WTC11 (cell line): ENCODE results near the gene TMEM54. TPM values are rescaled to one million over a fixed set of nuclear protein-coding genes. Genes with fewer than 3 reads are reported as not detected.

Experiments used
- ATAC-seq: fragments of 200-7000 bp; cut with Tn5 transposase; 2 replicates; pipeline ENCODE4 v1.10.0; 2021; ENCODE audit warnings: mild to moderate bottlenecking, moderate library complexity
- CTCF ChIA-PET: fragments of 300-600 bp; sonication (Branson Sonifier 250); formaldehyde crosslinking; loops from one replicate; lab custom pipeline; 2021; ENCODE audit warnings: antibody characterized with exemption; lab: Charles Lee
- POLR2A ChIA-PET: fragments of 350-600 bp; sonication (Branson Sonifier 250); formaldehyde crosslinking; loops from one replicate; lab custom pipeline; 2021; ENCODE audit warnings: antibody characterized with exemption; lab: Charles Lee
- DNase-seq: peaks from one replicate; pipeline ENCODE4 v3.0.0; 2021; ENCODE audit warnings: low spot score
- H3K27ac Mint-ChIP-seq: 2 replicates; pipeline ENCODE4 v1.8.0; 2021; ENCODE audit warnings: mixed read lengths
- H3K27me3 Mint-ChIP-seq: 2 replicates; pipeline ENCODE4 v1.8.0; 2021; ENCODE audit warnings: low read depth, mild to moderate bottlenecking, moderate library complexity, mixed read lengths
- H3K36me3 Mint-ChIP-seq: 2 replicates; pipeline ENCODE4 v1.8.0; 2021; ENCODE audit warnings: mixed read lengths
- H3K4me1 Mint-ChIP-seq: 2 replicates; pipeline ENCODE4 v1.8.0; 2022; ENCODE audit warnings: mixed read lengths
- H3K4me3 Mint-ChIP-seq: 2 replicates; pipeline ENCODE4 v1.8.0; 2021; ENCODE audit warnings: mild to moderate bottlenecking, moderate library complexity, mixed read lengths
- H3K9me3 Mint-ChIP-seq: 2 replicates; pipeline ENCODE4 v1.8.0; 2021; ENCODE audit warnings: mixed read lengths
- ELF4 ChIP-seq: sonication (generic); formaldehyde crosslinking; IDR thresholded peaks from 2 replicates; pipeline ENCODE4 v1.8.1; 2022; ENCODE audit warnings: low read depth, mild to moderate bottlenecking, moderate library complexity, missing genetic modification reagents
- FOXP1 ChIP-seq: sonication (generic); formaldehyde crosslinking; IDR thresholded peaks from 2 replicates; pipeline ENCODE4 v1.8.0; 2022; ENCODE audit warnings: missing genetic modification reagents, mild to moderate bottlenecking, moderate library complexity, borderline replicate concordance
- GRHL2 ChIP-seq: fragments of 250-450 bp; sonication (Bioruptor Pico); IDR thresholded peaks from 2 replicates; pipeline ENCODE4 v1.8.0; 2022; ENCODE audit warnings: mild to moderate bottlenecking, moderate library complexity; ENCODE audit not compliant: insufficient replicate concordance, severe bottlenecking
- JUN ChIP-seq: sonication (generic); formaldehyde crosslinking; IDR thresholded peaks from 2 replicates; pipeline ENCODE4 v1.8.0; 2023; ENCODE audit warnings: mild to moderate bottlenecking, missing genetic modification reagents
- MXD4 ChIP-seq: fragments of 250-450 bp; sonication (Bioruptor Pico); IDR thresholded peaks from 2 replicates; pipeline ENCODE4 v1.8.0; 2021; ENCODE audit warnings: mild to moderate bottlenecking, moderate library complexity, borderline replicate concordance
- MYBL2 ChIP-seq: sonication (generic); formaldehyde crosslinking; IDR thresholded peaks from 2 replicates; pipeline ENCODE4 v1.8.1; 2023; ENCODE audit warnings: mild to moderate bottlenecking, moderate library complexity, missing genetic modification reagents
- SOX15 ChIP-seq: fragments of 250-450 bp; sonication (Bioruptor Pico); IDR thresholded peaks from 2 replicates; pipeline ENCODE4 v1.9.0; 2021; ENCODE audit warnings: mild to moderate bottlenecking
- ZNF138 ChIP-seq: sonication (generic); formaldehyde crosslinking; conservative IDR thresholded peaks from 2 replicates; pipeline ENCODE4 v1.8.1; 2022; ENCODE audit warnings: mild to moderate bottlenecking, moderate library complexity, missing genetic modification reagents
- ZNF263 ChIP-seq: sonication (generic); formaldehyde crosslinking; IDR thresholded peaks from 2 replicates; pipeline ENCODE4 v1.8.1; 2022; ENCODE audit warnings: low read depth, mild to moderate bottlenecking, moderate library complexity, missing genetic modification reagents
- total RNA-seq: library from RNA; stranded (reverse); gene quantifications from 3 replicates; pipeline ENCODE4 v1.2.3, GENCODE V29; 2021
- TF ChIP-seq, protein P1 (sequence below): sonication (generic); formaldehyde crosslinking; IDR thresholded peaks from 2 replicates; pipeline ENCODE4 v1.8.1; 2023; ENCODE audit warnings: mild to moderate bottlenecking, missing genetic modification reagents
- TF ChIP-seq, protein P2 (sequence below): sonication (generic); formaldehyde crosslinking; IDR thresholded peaks from 2 replicates; pipeline ENCODE4 v1.8.0; 2023; ENCODE audit warnings: missing genetic modification reagents, mild to moderate bottlenecking, borderline replicate concordance
- TF ChIP-seq, protein P3 (sequence below): fragments of 250-450 bp; sonication (Bioruptor Pico); IDR thresholded peaks from 2 replicates; pipeline ENCODE4 v1.9.0; 2021; ENCODE audit warnings: mild to moderate bottlenecking
- TF ChIP-seq, protein P4 (sequence below): fragments of 250-450 bp; sonication (Bioruptor Pico); conservative IDR thresholded peaks from 2 replicates; pipeline ENCODE4 v1.9.0; 2021; ENCODE audit warnings: mild to moderate bottlenecking
- TF ChIP-seq, protein P5 (sequence below): sonication (generic); formaldehyde crosslinking; IDR thresholded peaks from 2 replicates; pipeline ENCODE4 v1.8.1; 2023; ENCODE audit warnings: mild to moderate bottlenecking, moderate library complexity, missing genetic modification reagents
- TF ChIP-seq, protein P6 (sequence below): fragments of 250-450 bp; sonication (Bioruptor Pico); IDR thresholded peaks from 2 replicates; pipeline ENCODE4 v2.1.2; 2022; ENCODE audit warnings: mild to moderate bottlenecking, moderate library complexity

Gene TMEM54
- total RNA-seq, 1 experiment from 2014 or later: 20.7 TPM

DNA sequence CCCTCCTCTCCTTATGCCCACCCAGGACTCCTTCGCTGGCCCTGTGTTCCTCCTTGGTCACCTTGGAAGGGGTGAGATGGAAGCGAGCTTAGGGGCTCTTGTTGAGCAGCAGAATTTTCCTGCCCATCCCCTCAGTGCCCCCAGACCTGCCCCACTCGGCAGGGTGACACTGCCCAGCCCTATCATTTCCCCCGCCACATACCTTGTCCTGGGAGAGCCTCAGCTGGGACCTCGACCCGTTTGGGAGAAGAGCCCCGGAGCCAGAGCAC, 29.1 kb downstream of the TMEM54 start:
- Mint-ChIP-seq H3K4me1 (peaks cover 41% of the 10 kb centered on the region), H3K36me3 (no peaks in the 10 kb centered on the region), H3K9me3 (no peaks in the 10 kb centered on the region), H3K4me3 (no peak overlapping the region; the same call in 1 of the 2 replicates), H3K27ac (no peak overlapping the region), H3K27me3 (peaks cover 36% of the 10 kb centered on the region)
- TF ChIP-seq, protein P1, sequence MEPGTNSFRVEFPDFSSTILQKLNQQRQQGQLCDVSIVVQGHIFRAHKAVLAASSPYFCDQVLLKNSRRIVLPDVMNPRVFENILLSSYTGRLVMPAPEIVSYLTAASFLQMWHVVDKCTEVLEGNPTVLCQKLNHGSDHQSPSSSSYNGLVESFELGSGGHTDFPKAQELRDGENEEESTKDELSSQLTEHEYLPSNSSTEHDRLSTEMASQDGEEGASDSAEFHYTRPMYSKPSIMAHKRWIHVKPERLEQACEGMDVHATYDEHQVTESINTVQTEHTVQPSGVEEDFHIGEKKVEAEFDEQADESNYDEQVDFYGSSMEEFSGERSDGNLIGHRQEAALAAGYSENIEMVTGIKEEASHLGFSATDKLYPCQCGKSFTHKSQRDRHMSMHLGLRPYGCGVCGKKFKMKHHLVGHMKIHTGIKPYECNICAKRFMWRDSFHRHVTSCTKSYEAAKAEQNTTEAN: no peak
- no peak for TF ChIP-seq ELF4
- TF ChIP-seq JUN: no peak
- TF ChIP-seq, protein P2, sequence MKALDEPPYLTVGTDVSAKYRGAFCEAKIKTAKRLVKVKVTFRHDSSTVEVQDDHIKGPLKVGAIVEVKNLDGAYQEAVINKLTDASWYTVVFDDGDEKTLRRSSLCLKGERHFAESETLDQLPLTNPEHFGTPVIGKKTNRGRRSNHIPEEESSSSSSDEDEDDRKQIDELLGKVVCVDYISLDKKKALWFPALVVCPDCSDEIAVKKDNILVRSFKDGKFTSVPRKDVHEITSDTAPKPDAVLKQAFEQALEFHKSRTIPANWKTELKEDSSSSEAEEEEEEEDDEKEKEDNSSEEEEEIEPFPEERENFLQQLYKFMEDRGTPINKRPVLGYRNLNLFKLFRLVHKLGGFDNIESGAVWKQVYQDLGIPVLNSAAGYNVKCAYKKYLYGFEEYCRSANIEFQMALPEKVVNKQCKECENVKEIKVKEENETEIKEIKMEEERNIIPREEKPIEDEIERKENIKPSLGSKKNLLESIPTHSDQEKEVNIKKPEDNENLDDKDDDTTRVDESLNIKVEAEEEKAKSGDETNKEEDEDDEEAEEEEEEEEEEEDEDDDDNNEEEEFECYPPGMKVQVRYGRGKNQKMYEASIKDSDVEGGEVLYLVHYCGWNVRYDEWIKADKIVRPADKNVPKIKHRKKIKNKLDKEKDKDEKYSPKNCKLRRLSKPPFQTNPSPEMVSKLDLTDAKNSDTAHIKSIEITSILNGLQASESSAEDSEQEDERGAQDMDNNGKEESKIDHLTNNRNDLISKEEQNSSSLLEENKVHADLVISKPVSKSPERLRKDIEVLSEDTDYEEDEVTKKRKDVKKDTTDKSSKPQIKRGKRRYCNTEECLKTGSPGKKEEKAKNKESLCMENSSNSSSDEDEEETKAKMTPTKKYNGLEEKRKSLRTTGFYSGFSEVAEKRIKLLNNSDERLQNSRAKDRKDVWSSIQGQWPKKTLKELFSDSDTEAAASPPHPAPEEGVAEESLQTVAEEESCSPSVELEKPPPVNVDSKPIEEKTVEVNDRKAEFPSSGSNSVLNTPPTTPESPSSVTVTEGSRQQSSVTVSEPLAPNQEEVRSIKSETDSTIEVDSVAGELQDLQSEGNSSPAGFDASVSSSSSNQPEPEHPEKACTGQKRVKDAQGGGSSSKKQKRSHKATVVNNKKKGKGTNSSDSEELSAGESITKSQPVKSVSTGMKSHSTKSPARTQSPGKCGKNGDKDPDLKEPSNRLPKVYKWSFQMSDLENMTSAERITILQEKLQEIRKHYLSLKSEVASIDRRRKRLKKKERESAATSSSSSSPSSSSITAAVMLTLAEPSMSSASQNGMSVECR (CRISPR knock-in tag): no peak
- TF ChIP-seq MYBL2 (CRISPR knock-in tag): no peak
- TF ChIP-seq, protein P3, sequence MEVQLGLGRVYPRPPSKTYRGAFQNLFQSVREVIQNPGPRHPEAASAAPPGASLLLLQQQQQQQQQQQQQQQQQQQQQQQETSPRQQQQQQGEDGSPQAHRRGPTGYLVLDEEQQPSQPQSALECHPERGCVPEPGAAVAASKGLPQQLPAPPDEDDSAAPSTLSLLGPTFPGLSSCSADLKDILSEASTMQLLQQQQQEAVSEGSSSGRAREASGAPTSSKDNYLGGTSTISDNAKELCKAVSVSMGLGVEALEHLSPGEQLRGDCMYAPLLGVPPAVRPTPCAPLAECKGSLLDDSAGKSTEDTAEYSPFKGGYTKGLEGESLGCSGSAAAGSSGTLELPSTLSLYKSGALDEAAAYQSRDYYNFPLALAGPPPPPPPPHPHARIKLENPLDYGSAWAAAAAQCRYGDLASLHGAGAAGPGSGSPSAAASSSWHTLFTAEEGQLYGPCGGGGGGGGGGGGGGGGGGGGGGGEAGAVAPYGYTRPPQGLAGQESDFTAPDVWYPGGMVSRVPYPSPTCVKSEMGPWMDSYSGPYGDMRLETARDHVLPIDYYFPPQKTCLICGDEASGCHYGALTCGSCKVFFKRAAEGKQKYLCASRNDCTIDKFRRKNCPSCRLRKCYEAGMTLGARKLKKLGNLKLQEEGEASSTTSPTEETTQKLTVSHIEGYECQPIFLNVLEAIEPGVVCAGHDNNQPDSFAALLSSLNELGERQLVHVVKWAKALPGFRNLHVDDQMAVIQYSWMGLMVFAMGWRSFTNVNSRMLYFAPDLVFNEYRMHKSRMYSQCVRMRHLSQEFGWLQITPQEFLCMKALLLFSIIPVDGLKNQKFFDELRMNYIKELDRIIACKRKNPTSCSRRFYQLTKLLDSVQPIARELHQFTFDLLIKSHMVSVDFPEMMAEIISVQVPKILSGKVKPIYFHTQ (CRISPR knock-in tag): no peak
- no peak for TF ChIP-seq GRHL2
- TF ChIP-seq MXD4: no peak
- TF ChIP-seq SOX15 (CRISPR knock-in tag): no peak
- POLR2A ChIA-PET: interaction anchor here (1.3 kb wide), 1 partner anchor 54 kb away, joined by 5 read pairs; the partner anchor contains the start of genes S100PBP and YARS1
- DNase-seq (no peak), ATAC-seq (no peak)
- CTCF ChIA-PET: interaction anchor here (0.7 to 4.6 kb wide), 11 partner anchors 8 to 214 kb away, joined by 3 to 45 read pairs (median 5); partner anchors contain the start of gene HPCA

DNA sequence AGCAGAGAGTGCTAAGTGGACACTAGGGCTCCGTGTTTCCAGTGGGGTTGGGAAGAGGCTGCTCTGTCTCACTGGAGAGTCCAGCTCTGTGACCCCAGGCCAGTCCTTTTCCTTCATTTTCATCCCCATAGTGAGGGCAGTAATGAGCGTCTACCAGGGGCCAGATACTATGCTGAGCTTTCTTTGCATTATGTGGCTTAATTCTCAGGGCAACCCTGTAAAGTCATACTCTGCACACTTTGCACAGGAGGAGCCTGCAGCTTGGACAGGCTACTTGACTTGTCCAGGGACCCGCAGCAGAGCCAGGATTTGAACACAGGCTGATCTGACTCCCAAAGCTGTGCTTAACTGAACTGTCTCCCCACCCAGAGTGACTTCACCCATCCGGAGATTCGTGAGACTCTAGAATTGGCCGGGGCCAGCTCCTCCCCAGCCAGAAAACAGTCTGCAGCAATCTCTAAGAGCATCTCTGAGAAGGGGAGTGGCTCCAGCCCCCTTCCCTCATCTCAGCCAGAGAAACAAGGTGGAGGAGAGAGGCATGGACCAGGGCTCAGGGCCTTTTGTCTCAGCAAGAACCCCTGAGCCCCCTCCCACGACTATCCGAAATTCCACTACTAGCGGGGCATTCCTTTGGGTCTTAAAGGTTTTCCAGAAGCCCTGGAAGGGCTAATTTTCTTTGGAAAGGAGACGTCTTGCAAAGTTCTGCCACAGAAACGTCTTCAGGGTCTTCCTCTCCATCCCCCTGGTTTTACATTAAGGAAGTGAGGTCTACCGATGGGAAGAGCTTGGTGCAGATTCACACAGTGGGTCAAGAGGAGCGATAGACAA, 29.6 kb downstream of the TMEM54 start:
- Mint-ChIP-seq H3K4me3 (peak overlapping the region; percentile 68), H3K9me3 (no peaks in the 10 kb centered on the region), H3K36me3 (no peaks in the 10 kb centered on the region), H3K27ac (no peak overlapping the region), H3K4me1 (peaks cover 38% of the 10 kb centered on the region), H3K27me3 (peaks cover 39% of the 10 kb centered on the region)
- ChIA-PET CTCF (interaction anchor here (0.6 to 4.6 kb wide), 13 partner anchors 9 to 215 kb away, joined by 3 to 45 read pairs (median 4); partner anchors contain the start of genes HPCA, S100PBP and YARS1), POLR2A (interaction anchor here (0.5 to 1.3 kb wide), 3 partner anchors 44 to 185 kb away, joined by 4 to 7 read pairs (median 5); partner anchors contain the start of genes S100PBP and YARS1)
- DNase-seq (no peak), ATAC-seq (no peak)
- TF ChIP-seq SOX15 (CRISPR knock-in tag) (no peak), ZNF263 (CRISPR knock-in tag) (no peak), ELF4 (no peak), FOXP1 (CRISPR knock-in tag) (no peak), ZNF138 (CRISPR knock-in tag) (no peak)
- TF ChIP-seq, protein P4, sequence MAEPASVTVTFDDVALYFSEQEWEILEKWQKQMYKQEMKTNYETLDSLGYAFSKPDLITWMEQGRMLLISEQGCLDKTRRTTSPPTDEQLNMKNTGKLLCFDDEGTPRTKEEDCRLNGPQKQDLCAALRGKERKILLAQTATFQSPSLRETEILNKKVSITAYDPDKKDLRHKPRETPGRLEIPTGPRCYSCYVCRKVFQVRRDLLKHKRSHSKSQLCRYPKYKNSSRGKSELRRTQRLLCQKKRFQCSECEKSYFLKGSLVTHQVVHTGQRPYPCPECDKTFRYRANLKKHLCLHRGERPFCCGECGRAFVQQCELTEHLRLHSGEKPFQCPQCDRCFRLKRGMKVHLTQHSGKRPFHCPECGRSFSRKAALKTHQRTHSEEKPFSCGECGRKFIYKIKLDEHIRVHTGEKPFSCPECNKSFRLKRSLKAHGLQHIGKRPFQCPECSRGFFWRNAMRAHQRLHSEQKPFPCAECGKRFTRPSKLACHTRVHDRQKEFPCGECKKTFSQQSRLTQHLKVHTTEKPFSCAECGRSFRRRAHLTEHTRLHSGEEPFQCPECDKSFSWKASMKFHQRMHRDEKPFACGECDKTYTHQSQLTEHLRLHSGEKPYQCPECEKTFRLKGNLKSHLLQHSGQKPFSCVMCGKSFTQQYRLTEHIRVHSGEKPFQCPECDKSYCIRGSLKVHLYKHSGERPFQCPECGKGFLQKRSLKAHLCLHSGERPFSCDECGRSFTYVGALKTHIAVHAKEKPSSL (CRISPR knock-in tag): no peak
- TF ChIP-seq, protein P5, sequence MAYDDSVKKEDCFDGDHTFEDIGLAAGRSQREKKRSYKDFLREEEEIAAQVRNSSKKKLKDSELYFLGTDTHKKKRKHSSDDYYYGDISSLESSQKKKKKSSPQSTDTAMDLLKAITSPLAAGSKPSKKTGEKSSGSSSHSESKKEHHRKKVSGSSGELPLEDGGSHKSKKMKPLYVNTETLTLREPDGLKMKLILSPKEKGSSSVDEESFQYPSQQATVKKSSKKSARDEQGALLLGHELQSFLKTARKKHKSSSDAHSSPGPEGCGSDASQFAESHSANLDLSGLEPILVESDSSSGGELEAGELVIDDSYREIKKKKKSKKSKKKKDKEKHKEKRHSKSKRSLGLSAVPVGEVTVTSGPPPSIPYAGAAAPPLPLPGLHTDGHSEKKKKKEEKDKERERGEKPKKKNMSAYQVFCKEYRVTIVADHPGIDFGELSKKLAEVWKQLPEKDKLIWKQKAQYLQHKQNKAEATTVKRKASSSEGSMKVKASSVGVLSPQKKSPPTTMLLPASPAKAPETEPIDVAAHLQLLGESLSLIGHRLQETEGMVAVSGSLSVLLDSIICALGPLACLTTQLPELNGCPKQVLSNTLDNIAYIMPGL: no peak
- TF ChIP-seq, protein P3 (CRISPR knock-in tag): no peak
- TF ChIP-seq, protein P6, sequence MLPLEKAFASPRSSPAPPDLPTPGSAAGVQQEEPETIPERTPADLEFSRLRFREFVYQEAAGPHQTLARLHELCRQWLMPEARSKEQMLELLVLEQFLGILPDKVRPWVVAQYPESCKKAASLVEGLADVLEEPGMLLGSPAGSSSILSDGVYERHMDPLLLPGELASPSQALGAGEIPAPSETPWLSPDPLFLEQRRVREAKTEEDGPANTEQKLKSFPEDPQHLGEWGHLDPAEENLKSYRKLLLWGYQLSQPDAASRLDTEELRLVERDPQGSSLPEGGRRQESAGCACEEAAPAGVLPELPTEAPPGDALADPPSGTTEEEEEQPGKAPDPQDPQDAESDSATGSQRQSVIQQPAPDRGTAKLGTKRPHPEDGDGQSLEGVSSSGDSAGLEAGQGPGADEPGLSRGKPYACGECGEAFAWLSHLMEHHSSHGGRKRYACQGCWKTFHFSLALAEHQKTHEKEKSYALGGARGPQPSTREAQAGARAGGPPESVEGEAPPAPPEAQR (CRISPR knock-in tag): no peak
